ENCODE data around the gene IFITM10. TPM values are rescaled to one million over a fixed set of nuclear protein-coding genes. Genes with fewer than 3 reads are reported as not detected.

Gene IFITM10
- total and polyA plus RNA-seq, 2 experiments from 2014 or later, result 0.41 to 1.6 TPM

GRCh38 chr11:1776331-1776851, 26.0 kb upstream of the IFITM10 start:
- no peaks in the 10 kb centered on the region for H3K79me2 ChIP-seq (ENCODE audit: insufficient read depth)
- H3K4me1 ChIP-seq (ENCODE audit: insufficient read depth), result peaks cover 13% of the 10 kb centered on the region
- H3K4me2 ChIP-seq (ENCODE audit: unreplicated experiment), result no peak overlapping the region
- in situ Hi-C loops (cut with MboI), result no loop called here
- no peak overlapping the region for H3K27ac ChIP-seq
- DNase-seq, result no peak
- TF ChIP-seq EZH2phosphoT487 (IDR thresholded peaks at IDR 0.05; ENCODE audit: insufficient read depth, low read depth), result no peak
- no peak for TF ChIP-seq EZH2 (IDR thresholded peaks at IDR 0.05; ENCODE audit: insufficient read depth, poor library complexity, severe bottlenecking)
- no peak overlapping the region for H2AFZ ChIP-seq
- H3K4me3 ChIP-seq, result no peak overlapping the region
- no peaks in the 10 kb centered on the region for H3K9me2 ChIP-seq (ENCODE audit: insufficient read depth)
- H3K27me3 ChIP-seq (replicated peaks; ENCODE audit: insufficient read depth), result no peaks in the 10 kb centered on the region
- no peaks in the 10 kb centered on the region for H3K36me3 ChIP-seq (ENCODE audit: low read depth)
- no peak overlapping the region for H3K9ac ChIP-seq
- H4K20me1 ChIP-seq (ENCODE audit: insufficient read depth), result no peaks in the 10 kb centered on the region
- 67 to 74% methylated on average over 9 to 11 of the region's 11 CpGs for WGBS, 2 experiments (ENCODE audit: low coverage in 1 of 2, low lambda C conversion rate in 2 of 2, missing lambda C conversion rate in 2 of 2)
- no peaks in the 10 kb centered on the region for H3K9me3 ChIP-seq (ENCODE audit: low read depth)
- peaks cover 8% of the 10 kb centered on the region for H3F3A ChIP-seq (ENCODE audit: insufficient read depth)

GRCh38 chr11:1774886-1775285, 24.5 kb upstream of the IFITM10 start:
- H4K20me1 ChIP-seq (ENCODE audit: insufficient read depth), result no peaks in the 10 kb centered on the region
- H2AFZ ChIP-seq, result no peak overlapping the region
- in situ Hi-C loops (cut with MboI), result no loop called here
- H3K9ac ChIP-seq, result no peak overlapping the region
- H3K9me2 ChIP-seq (ENCODE audit: insufficient read depth), result no peaks in the 10 kb centered on the region
- peaks cover 15% of the 10 kb centered on the region for H3K4me1 ChIP-seq (ENCODE audit: insufficient read depth)
- no peak overlapping the region for H3K4me2 ChIP-seq (ENCODE audit: unreplicated experiment)
- TF ChIP-seq EZH2phosphoT487 (IDR thresholded peaks at IDR 0.05; ENCODE audit: insufficient read depth, low read depth) (no peak), EZH2 (IDR thresholded peaks at IDR 0.05; ENCODE audit: insufficient read depth, poor library complexity, severe bottlenecking) (no peak)
- WGBS, 2 experiments (ENCODE audit: low coverage in 1 of 2, low lambda C conversion rate in 2 of 2, missing lambda C conversion rate in 2 of 2), result 78 to 84% methylated on average over 11 to 12 of the region's 12 CpGs
- no peaks in the 10 kb centered on the region for H3K27me3 ChIP-seq (replicated peaks; ENCODE audit: insufficient read depth)
- peaks cover 8% of the 10 kb centered on the region for H3F3A ChIP-seq (ENCODE audit: insufficient read depth)
- no peak for DNase-seq
- H3K27ac ChIP-seq, result no peak overlapping the region
- H3K9me3 ChIP-seq (ENCODE audit: low read depth), result no peaks in the 10 kb centered on the region
- no peak overlapping the region for H3K4me3 ChIP-seq
- H3K36me3 ChIP-seq (ENCODE audit: low read depth), result no peaks in the 10 kb centered on the region
- H3K79me2 ChIP-seq (ENCODE audit: insufficient read depth), result no peaks in the 10 kb centered on the region

- Histone ChIP-seq H4K20me1 (ENCODE audit: insufficient read depth) (no peaks in the 10 kb centered on the region), H3K36me3 (ENCODE audit: low read depth) (no peaks in the 10 kb centered on the region), H3K9ac (no peak overlapping the region), H3K27me3 (replicated peaks; ENCODE audit: insufficient read depth) (no peaks in the 10 kb centered on the region), H2AFZ (no peak overlapping the region), H3F3A (ENCODE audit: insufficient read depth) (peaks cover 8% of the 10 kb centered on the region), H3K4me2 (ENCODE audit: unreplicated experiment) (no peak overlapping the region), H3K79me2 (ENCODE audit: insufficient read depth) (no peaks in the 10 kb centered on the region), H3K9me3 (ENCODE audit: low read depth) (no peaks in the 10 kb centered on the region), H3K27ac (no peak overlapping the region), H3K4me1 (ENCODE audit: insufficient read depth) (peaks cover 18% of the 10 kb centered on the region), H3K4me3 (no peak overlapping the region), H3K9me2 (ENCODE audit: insufficient read depth) (no peaks in the 10 kb centered on the region)
- TF ChIP-seq EZH2 (IDR thresholded peaks at IDR 0.05; ENCODE audit: insufficient read depth, poor library complexity, severe bottlenecking), result no peak
- no peak for TF ChIP-seq EZH2phosphoT487 (IDR thresholded peaks at IDR 0.05; ENCODE audit: insufficient read depth, low read depth)
- no peak for DNase-seq
- in situ Hi-C loops (cut with MboI), result no loop called here
- 80 to 84% methylated on average over 11 of the region's 11 CpGs for WGBS, 2 experiments (ENCODE audit: low coverage in 1 of 2, low lambda C conversion rate in 2 of 2, missing lambda C conversion rate in 2 of 2)
Measured at GRCh38 chr11:1773994-1774550, 23.7 kb upstream of the IFITM10 start.

- H3K27me3 ChIP-seq (replicated peaks; ENCODE audit: insufficient read depth), result no peaks in the 10 kb centered on the region
- no peak overlapping the region for H2AFZ ChIP-seq
- no peak overlapping the region for H3K4me2 ChIP-seq (ENCODE audit: unreplicated experiment)
- H3K27ac ChIP-seq, result no peak overlapping the region
- no peak for DNase-seq
- H3K79me2 ChIP-seq (ENCODE audit: insufficient read depth), result no peaks in the 10 kb centered on the region
- 85 to 86% methylated on average over 10 of the region's 10 CpGs for WGBS, 2 experiments (ENCODE audit: low coverage in 1 of 2, low lambda C conversion rate in 2 of 2, missing lambda C conversion rate in 2 of 2)
- no peak overlapping the region for H3K9ac ChIP-seq
- H3K9me3 ChIP-seq (ENCODE audit: low read depth), result no peaks in the 10 kb centered on the region
- in situ Hi-C loops (cut with MboI), result no loop called here
- H3K4me3 ChIP-seq, result no peak overlapping the region
- H3K4me1 ChIP-seq (ENCODE audit: insufficient read depth), result peaks cover 18% of the 10 kb centered on the region
- no peaks in the 10 kb centered on the region for H3K9me2 ChIP-seq (ENCODE audit: insufficient read depth)
- TF ChIP-seq EZH2phosphoT487 (IDR thresholded peaks at IDR 0.05; ENCODE audit: insufficient read depth, low read depth), result no peak
- H3K36me3 ChIP-seq (ENCODE audit: low read depth), result no peaks in the 10 kb centered on the region
- no peaks in the 10 kb centered on the region for H4K20me1 ChIP-seq (ENCODE audit: insufficient read depth)
- peaks cover 8% of the 10 kb centered on the region for H3F3A ChIP-seq (ENCODE audit: insufficient read depth)
Measured at GRCh38 chr11:1773131-1773993, 23.0 kb upstream of the IFITM10 start.

Data from GM23248 (cell line).